VCaP (cell line): ENCODE results near the gene MDN1.

Source experiments
- H3K27ac ChIP-seq: fragments of 450-650 bp; 2 replicates; pipeline ENCODE4 v1.5.1; 2017
- TF ChIP-seq, protein P1 (sequence below): fragments of 450-650 bp; conservative IDR thresholded peaks from 2 replicates; pipeline ENCODE4 v1.5.1; 2017; ENCODE audit warnings: mild to moderate bottlenecking, moderate library complexity

The MDN1 gene

DNA sequence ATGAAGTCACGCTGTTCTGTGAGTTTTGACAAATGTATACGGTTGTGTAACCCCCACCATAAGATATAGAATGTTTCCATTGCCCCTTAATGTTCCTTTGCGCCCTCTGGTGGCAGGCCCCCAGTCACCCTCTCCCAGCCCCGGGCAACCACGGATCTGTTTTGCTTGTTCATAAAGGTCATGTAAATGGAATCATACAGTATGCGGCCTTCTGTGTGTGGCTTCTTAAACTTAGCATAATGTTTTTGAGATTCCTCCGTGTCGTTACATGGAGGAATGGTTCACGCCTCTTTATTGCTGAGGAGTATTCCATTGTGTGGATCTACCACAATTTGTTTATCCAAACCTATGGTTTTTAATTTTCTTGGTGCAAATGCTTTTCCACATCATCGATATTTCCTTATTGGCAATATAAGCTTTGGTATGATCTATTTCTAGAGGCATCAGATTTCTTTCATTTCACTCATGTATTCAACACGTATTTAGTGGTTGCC, 209.4 kb downstream of the MDN1 start:
- TF ChIP-seq, protein P1, sequence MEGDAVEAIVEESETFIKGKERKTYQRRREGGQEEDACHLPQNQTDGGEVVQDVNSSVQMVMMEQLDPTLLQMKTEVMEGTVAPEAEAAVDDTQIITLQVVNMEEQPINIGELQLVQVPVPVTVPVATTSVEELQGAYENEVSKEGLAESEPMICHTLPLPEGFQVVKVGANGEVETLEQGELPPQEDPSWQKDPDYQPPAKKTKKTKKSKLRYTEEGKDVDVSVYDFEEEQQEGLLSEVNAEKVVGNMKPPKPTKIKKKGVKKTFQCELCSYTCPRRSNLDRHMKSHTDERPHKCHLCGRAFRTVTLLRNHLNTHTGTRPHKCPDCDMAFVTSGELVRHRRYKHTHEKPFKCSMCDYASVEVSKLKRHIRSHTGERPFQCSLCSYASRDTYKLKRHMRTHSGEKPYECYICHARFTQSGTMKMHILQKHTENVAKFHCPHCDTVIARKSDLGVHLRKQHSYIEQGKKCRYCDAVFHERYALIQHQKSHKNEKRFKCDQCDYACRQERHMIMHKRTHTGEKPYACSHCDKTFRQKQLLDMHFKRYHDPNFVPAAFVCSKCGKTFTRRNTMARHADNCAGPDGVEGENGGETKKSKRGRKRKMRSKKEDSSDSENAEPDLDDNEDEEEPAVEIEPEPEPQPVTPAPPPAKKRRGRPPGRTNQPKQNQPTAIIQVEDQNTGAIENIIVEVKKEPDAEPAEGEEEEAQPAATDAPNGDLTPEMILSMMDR: peak; percentile 86
- H3K27ac ChIP-seq: no peak overlapping the region

DNA sequence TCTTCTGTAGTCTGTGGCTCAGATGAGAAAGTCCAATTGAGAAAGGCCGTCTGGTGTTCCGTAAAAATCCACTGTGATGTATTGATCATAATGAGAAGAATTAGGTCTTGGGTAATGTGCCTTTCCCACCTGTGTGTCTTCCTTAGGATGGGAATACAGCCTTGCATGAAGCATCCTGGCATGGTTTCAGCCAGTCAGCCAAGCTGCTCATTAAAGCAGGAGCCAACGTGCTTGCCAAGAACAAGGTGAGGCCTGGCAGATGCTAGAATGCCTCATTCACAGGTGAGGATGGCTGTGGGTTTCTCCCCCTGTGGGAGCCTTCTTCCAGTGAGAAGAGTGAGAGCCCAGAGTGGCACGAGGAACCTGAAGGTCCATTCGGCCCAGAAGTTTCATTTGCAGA, 213.7 kb downstream of the MDN1 start:
- peak overlapping the region; percentile 40 for H3K27ac ChIP-seq
- TF ChIP-seq, protein P1: no peak

- TF ChIP-seq, protein P1: no peak
- H3K27ac ChIP-seq: no peak overlapping the region
Observed at GRCh38 chr6:89604653-89605052, 214.9 kb downstream of the MDN1 start.

DNA sequence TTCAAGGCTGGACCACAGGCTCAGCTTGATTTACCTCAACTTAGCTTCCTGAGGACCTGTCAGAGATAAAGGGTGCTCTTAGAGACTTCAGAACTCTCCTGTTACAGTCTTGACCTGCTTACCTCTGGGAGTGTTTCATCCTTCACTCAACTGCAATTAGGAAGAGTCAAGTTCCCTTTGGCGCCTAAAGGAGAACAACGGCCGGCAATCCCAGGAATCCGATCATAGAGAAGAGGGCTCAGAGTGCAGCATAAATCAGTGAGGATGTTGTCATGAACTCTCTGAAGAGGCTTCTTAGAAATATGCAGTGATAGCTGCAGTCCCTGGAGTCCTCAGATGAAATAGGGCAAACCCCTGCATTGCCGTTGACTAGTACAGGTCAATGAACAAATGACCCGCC, 217.4 kb downstream of the MDN1 start:
- TF ChIP-seq, protein P1: no peak
- no peak overlapping the region for H3K27ac ChIP-seq

DNA sequence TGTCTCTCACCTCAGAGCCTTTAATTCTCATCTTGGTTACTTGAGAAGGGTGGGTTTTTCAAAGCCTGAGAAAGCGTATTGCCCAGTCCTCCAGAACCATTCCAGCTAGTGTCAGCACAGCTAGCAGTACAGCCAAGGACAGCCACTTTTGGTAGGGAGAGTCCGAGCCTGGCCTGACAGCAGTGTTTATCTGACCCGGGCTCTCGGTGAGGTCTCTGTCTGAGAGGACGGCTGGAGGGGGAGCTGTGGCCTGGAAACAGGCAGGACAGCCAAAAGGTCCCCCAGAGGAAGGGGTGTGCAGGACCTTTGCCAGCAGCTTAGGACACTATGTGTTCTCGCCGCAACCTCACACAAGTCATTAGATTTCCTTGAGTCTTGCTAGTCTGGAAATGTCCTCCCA, 219.9 kb downstream of the MDN1 start:
- TF ChIP-seq, protein P1: no peak

GRCh38 chr6:89597988-89598387, 221.6 kb downstream of the MDN1 start:
- TF ChIP-seq, protein P1: peak; percentile 69
- peak overlapping the region; percentile 36; the same call in 1 of the 2 replicates for H3K27ac ChIP-seq

More for the DNA sequence above, 219.9 kb downstream of the MDN1 start:
- H3K27ac ChIP-seq: no peak overlapping the region

DNA sequence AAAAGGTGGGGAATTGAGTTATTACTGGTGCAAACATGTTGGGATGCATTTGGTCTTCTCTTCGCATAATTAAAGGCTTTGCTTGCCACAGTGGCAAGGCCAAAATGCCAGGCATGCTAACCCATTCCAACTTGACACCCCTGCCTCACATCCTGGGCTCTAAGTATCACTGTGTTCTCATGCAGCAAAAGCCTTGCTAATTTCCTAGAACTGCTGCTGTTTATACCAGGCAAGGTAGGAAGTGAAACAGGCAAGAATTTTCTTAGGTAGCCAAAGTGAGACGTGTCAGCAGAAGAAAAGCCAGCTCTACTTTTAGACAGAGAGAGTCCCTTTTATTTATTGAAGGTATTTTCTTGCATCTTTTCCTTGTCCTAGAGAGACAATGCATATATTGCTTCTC, 222.2 kb downstream of the MDN1 start:
- peak overlapping the region; percentile 36; the same call in 1 of the 2 replicates for H3K27ac ChIP-seq
- TF ChIP-seq, protein P1: no peak
